Measurements from ENCODE around the gene PDE8B.

- no peak for TF ChIP-seq EZH2phosphoT487 (IDR thresholded peaks at IDR 0.05; ENCODE audit: low read depth)
- TF ChIP-seq, protein P1, sequence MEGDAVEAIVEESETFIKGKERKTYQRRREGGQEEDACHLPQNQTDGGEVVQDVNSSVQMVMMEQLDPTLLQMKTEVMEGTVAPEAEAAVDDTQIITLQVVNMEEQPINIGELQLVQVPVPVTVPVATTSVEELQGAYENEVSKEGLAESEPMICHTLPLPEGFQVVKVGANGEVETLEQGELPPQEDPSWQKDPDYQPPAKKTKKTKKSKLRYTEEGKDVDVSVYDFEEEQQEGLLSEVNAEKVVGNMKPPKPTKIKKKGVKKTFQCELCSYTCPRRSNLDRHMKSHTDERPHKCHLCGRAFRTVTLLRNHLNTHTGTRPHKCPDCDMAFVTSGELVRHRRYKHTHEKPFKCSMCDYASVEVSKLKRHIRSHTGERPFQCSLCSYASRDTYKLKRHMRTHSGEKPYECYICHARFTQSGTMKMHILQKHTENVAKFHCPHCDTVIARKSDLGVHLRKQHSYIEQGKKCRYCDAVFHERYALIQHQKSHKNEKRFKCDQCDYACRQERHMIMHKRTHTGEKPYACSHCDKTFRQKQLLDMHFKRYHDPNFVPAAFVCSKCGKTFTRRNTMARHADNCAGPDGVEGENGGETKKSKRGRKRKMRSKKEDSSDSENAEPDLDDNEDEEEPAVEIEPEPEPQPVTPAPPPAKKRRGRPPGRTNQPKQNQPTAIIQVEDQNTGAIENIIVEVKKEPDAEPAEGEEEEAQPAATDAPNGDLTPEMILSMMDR (IDR thresholded peaks at IDR 0.05; ENCODE audit: low read depth, low read length), result no peak
These were observed 72.0 kb downstream of the PDE8B start for GRCh38 chr5:77282337-77283027.
